CD4-positive, alpha-beta T cell treated with Interleukin-10 for 1 hour (primary cell): ENCODE data around the gene RNF111.
"Not testable (repeated sequence)": the region's sequence is repeated elsewhere in the genome, so short reads cannot be mapped to it uniquely, and the experiment has no call there.

ENCODE experiments used
- DNase-seq: peaks from one replicate; pipeline ENCODE4 v3.0.0-alpha.2; 2020

The RNF111 gene

DNA sequence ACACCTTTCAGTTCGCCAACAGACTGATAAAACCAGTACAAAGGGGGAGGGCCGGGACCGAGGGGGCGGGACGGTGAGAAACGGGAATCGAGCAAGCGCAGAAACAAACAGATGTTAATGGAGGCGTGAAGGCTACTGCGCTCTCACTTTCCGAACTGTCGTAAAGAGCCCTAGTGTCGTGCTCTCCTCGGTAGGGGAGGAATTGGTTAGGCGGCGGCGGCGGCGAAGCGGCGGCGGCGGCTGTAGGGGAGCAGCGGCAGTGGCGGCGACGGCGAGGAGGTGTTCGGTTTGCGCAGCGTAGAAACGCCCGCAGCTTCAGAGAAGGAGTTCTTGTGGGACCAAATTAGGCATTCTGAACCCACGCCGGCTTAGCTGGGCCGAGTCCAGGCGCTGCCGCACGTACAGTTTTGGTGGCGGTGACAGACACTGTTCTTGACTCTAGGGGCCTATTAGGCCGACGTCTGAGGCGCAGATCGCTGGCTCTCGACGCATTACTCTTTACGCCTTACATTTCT is at the start of gene RNF111:
Gene RNF111, plus strand, starts transcription at position 173 of the 515 bp plus-strand sequence. CDS start 43,160 bp downstream, outside the sequence.
- peak; percentile 94 for DNase-seq

DNA sequence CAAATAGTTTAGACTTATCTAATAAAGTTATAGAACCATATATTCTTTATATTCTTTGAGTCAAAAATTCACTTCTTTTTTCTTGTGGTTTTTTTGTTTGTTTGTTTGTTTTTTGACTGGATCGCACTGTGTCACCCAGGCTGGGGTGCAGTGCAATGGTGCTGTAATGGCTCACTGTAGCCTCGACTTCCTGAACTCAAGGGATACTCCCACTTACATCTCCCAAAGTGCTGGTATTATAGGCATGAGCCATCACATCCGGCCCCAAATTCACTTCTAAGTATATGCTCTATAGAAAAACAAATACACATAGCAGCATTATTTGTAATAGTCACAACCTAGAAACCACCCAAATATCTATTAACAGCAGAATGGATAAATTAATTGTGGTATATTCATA is 40.3 kb upstream of the RNF111 start:
- no peak for DNase-seq

DNA sequence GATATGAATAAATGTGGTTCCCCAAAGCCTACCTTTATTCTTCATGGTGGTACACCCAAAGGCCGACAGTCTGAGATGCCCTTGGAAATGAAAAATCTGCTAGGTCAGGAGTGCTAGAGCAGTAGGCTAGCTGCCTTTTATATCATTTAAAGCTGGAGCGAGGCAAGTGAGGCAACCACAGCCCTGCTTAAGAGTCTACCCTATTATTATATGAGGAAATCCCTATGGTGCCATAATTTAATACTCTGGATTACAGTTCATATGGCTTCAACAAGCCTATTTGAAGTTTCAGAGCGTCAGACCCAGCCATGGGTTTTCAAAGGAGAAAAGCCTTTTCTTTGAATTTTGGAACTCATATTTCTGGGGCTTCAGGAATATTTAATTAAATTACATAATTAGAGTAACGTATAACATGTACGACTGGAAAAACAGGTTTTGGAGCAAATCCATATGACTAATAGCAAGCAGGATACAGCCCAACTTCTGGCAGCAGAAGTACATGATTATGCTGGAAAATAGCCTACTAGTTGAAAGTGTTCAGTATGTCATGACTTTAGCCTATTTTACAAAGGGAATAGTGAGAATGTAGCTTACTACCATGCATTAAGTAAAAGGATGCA is 36.0 kb upstream of the RNF111 start:
- no peak for DNase-seq

DNA sequence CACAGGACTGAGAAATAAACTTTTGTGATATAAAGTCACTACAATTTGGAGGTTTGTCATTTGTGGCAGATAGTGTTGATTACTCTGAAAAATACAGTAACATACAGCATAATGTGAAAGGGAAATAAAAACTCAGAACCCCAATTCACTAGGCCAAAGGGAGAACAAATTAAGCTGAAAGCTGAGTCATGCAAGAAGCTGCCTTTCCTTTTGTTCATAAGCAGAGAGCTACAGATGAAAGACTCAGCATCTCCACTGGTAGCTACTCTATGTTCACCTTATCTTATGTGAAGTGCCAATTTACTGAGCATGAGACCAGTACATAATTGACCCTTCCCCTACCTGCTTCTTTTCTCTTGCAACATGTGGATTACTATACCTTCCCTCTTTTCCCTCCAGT is 34.7 kb upstream of the RNF111 start:
- no peak for DNase-seq

DNA sequence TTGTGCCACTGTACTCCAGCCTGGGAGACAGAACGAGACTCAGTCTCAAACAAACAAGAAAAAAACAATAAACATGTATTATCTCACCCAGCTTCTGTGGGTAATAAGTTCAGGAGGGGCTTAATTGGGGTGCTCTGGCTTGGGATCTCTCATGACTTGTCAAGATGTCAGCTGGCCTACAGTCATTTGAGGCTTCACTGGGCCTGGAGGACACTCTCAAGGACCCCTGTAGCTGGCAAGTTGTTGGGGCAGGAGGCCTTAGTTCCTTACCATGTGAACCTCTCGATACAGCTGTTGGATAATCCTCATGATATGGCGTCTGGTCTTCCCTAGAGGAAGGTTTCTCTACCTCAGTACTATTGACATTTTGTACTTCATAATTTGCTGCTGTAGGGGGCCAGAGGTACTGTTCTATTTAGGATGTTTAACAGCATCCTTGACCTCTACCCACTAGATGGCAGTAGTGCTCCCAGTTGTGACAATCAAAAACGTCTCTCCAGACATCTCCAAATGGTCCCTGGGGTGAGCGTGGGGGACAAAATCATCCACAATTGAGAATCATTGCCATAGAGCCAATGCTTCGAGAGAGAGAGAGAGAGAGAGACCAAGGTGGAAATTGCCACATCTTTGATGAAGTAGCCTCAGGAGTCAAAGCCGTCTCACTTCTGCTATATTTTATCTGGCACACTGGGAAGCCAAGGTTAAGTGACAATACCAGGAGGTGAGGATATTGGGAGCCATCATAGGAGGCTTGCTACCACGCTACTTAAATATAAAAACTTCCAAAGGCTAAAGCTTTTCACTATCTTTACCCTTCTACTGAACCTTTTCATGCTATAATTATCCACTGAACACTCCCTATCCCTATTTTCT is 30.1 kb upstream of the RNF111 start:
- DNase-seq: peak; percentile 81

DNA sequence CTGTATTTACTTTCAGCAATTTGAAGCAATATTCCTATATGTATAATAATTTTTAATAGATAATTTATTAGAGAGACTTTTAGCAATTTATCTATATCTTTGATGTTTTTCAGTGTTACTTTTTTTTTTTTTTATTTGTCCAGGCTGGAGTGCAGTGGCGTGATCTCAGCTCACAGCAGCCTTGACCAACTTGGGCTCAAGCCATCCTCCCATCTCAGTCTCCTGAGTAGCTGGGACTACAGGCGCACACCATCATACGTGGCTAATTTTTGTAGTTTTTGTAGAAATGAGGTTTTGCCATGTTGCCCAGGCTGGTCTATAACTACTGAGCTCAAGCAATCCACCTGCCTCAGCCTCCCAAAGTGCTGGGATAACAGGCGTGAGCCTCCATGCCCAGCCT is 28.7 kb upstream of the RNF111 start:
- no peak for DNase-seq

DNA sequence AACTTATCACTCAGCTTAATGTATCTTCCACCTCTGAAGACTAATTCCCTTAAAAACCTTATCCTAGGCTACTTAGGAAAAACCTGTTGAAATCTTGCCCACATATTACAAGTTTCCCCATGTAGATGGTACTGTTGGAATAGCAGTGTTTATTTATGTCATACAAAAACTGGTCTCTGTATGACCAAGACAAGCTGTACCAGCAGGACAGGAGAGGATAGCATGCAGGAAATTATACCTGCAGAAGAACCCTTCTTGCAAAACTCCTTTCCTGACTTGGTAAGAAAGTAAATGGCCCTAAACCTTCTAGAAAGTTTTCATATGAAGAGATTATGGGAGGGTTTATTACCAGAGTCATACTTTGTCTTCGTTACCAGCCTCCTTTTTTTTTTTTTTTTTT is 25.3 kb upstream of the RNF111 start:
- no peak for DNase-seq

DNA sequence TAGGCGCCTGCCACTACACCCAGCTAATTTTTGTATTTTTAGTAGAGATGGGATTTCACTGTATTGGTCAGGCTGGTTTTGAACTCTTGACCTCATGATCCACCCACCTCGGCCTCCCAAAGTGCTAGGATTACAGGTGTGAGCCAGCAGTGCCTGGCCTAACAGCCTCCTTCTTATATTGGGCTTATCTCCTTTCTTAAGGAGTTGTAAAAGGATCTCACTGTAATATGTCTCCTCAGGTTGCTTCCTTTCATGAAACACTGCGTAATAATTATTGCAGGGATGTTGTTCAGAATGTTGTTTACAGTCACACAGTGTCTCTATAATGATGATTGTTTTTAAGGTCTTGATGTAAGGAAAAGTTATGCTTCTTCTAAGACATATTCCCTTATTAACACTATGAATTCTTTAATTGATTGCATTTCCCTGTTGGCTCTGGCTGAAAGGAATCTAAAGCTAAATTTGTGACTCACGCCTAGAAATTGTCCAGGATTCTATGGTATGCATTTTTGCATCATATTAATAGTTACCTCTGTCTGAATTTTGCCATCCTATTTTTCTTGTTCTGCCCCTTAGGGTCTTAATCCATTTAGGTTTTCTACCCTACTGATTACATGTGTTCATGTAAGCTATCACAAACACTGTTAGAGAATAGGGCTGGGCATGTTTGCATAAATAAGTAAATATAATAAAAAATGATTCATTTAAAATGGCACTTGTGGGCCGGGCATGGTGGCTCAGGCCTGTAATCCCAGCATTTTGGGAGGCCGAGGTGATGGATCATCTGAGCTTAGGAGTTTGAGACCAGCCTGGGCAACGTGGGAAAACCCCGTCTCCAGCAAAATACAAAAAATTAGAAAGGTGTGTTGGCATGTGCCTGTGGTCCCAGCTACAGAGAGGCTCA is 24.5 kb upstream of the RNF111 start:
- no peak for DNase-seq

DNA sequence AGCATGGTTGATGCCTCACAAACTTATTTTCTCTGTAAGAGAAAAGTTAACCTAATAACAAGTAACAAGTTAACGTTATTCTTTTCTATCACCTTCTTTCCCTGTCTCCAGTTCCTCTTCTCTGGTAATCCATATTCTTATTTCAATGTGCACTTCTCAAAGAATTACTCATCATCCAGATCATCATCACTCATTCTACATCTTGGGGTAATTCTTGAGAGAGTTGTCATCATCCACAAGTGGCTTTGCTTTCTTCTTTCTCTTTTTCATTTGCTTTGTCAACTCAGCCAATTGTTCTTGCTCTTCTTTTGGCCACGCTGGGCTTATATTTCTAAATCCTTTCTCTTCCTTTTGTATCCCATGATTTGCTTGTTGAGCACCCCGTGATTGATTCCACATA is 20.8 kb upstream of the RNF111 start:
- DNase-seq: no peak

DNA sequence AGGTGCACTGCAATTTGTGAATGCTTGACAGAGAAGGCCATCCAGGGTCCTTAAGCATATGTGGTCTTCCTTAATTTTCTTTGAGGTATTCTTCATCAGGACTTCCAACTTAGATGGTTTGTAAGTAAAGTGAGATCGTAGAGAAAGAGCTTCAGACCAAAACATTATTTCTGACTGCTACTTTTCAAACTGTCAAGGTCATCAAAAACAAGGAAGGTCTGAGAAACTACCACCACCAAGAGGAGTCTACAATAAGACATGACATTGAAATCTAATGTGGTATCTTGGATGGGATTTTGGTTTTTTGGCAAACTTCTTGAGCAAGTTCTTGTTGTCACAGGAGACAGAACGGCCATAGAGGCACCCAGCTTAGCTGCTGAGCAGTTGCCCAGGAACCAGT is 20.0 kb upstream of the RNF111 start:
- DNase-seq: no peak

DNA sequence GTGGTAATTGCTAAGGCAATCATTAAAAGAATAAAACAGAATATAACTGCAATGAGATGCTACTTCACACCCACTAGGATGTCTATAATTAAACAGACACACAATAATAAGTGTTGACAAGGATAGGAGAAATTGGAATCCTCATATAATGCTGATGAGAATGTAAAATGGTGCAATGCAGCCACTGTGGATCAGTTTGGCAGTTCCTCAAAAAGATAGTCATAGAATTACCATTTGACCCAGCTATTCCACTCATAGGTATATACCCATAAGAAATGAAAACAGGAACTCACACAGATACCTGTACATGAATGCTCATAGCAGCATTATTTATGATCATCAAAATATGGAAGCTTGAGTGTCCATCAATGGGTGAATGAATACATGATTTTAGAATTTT is 9.6 kb upstream of the RNF111 start:
- DNase-seq: no peak

DNA sequence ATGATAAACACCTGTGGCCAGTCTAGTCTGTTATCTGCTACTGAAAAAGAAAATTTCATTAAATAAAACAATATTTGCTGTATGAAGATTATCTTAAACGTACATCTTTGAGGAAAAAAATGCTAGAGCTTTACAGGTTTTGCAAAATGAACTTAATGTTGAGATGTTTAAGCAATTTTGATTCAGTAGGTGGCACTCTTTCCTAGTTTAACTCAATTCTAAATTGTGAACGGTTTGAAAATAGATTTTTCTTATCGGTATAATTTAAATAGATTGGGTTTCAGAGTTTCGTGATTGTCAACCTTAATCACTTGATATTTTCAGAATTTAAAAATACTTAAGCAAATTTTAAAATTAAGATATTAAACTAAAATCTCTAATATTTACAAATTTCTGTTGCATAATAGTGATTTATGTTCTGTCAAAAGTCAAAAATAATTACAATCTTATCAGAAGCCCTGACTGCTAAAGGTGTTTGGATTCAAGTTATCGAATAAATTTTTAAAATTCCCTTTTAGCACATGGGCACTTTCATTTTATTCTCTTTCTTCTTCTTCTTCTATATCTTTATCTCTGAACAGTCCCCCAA is 7.0 kb upstream of the RNF111 start:
- peak; percentile 63 for DNase-seq

DNA sequence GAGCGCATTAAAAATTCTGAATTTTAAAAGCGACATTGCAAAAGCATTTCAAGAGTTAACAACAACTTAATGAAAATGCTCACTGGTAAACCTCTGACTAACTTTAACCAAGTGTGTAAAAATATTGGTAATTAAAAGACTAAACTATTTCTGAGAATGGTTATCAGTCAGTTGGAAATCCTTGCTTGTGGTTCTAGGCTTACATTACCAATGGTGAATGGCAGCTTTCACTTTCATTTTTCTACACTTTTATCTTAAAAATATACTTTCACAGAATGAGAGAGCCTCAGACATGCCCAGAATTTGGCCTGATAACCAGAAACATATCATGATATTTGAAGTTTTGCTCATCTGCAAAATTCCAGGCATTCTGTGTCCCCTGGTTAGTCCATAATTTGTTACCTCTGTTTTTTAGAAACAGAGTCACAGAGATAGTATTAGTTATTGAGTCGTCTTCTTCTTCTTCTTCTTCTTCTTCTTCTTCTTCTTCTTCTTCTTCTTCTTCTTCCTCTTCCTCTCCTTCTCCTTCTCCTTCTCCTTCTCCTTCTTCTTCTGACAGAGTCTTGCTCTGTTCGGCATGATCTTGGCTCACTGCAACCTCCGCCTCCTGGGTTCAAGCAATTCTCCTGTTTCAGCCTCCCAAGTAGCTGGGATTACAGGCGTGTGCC is 5.5 kb upstream of the RNF111 start:
- DNase-seq: peak; percentile 45

DNA sequence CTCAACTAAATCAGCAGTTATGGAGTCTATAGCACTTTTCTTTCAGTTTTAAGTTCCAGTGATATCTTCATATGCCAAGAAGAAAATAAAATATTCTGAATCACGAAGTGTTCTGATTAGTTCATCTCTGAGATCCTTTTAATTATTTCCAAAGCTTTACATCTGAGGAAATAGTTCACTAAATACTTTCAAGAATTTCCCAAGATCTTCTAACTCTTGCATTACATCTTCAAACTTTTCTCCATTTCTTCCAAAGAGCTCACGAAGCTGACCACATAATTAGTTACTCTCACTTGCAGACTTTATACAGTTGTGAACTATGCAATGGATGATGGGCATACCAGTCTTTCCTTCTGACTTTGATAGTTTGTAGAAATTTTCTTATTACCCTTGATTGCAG is 4.2 kb upstream of the RNF111 start:
- DNase-seq: no peak

DNA sequence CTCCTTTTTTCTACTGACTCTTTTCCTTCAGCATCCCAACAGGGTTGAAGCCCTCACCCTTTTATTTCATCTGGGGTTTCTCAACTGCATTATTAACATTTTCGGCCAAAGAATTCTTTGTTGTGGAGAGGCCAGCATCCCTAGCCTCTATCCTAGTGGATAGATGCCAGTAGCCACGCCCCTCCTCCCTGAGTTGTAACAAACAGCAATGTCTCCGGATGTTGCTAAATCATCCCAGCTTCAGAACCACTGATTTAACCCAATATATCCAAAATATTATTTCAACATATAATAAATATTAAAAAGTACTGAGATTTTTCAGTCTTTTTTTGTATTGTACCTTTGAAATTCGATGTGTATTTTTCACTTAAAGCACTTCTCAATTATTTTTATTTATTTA is 2.0 kb upstream of the RNF111 start:
- DNase-seq: no peak

DNA sequence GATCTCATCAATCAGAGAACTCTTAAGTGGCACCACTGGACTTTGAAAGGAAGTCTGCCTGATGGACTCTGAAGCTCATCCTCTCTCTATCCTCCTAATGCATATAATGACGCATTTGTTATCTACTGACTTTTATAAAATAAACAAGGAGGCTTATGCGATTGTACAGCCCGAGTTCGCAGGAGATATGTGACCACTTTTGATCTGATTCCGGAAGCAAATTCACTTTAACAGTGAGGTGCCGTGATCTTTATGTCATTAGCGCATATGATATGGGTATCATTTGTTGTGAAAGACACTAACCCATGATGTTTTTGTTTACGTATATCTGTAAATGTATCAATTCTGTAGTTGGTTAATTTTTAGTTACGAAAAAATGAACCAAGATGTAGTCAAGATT is 427 bp upstream of the RNF111 start:
- DNase-seq: no peak

DNA sequence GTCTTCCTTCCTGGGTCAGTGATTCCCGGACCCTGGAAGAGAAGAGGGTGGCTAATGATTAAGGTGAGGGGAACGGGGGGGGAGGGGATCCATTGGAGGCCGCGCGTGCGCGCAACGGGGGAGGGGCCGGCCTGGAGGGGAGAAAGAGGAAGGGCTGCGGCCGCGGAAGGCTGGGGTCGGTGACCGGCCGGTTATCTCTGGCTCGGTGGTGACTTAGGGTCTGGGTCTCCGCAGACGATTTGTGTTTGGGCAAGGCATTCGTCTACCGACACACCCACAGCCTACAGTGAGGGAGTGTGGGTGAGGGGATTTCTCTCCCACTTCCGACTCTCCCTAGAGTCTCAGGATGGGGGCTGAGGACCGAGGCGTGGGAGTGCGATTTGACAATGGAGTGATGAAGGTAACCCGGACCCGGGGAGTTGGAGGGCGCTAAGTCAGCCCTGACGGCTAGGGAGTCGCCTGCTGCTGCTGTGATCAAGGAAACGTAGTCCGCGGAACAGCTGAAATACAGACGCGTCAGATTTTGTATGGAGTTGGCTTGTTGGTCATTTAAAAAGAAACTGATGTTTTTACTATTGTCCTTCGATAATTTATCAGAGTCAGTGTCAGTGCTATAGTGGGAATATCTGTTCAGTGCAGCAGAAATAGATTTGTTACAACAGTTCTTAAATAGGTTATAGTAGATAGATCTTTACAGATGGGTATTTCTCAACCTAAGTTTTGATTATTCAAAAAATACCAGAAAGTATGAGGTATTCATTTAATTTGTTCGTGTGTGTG is 733 bp downstream of the RNF111 start:
- DNase-seq: peak; percentile 60

DNA sequence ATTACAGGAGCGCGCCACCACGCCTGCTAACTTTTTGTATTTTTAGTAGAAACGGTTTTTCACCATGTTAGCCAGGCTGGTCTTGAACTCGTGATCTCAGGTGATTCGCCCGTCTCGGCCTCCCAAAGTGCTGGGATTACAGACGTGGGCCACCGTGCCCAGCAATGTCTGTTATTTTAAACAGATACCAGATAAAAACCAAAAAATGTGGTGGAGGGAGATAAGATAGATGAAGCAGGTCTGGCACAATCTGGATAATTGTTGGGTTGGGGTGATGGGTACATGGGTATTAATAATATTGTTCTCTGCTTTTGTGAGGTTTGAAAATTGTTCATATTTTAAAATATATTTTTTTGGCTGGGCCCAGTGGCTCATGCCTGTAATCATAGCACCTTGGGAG is 4.7 kb downstream of the RNF111 start:
- no peak for DNase-seq

DNA sequence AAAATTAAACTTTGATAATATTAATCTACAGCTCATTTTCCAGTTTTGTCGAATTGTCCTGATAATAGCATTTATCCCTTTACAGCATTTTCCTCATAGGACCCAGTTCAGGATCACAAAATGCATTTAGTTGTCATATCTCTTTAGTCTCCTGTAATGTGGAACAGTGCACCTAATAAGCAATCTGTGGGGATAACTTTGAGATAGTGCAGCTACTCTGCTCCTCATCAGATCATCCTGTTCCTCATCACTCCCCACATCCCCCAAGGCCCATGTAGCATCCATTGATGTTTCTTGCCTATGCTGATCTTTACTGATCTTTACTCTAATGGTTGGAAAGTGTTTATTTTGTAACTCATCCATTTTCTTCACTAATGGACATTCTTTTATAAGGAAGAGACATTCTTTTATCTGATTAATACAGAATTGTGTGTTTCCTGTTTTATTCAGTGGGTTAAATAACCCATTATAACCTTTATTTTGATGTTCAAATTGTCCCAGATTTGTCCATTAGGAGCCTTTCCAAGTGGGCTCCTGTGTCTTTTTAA is 7.5 kb downstream of the RNF111 start:
- DNase-seq: no peak

DNA sequence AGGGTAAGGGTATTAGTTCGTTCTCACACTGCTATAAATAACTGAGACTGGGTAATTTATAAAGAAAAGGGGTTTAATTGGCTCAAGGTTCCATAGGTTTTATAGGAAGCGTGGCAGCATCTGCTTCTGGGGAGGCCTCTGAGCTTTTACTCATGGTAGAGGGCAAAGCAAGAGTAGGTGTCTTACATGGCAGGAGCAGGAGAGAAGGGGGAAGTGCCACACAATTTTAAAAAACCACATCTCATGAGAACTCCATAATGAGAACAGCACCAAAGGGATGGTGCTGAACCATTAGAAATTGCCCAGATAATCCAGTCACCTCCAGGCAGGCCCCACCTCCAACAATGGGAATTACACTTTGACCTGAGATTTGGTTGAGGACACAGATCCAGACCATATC is 12.2 kb downstream of the RNF111 start:
- no peak for DNase-seq

DNA sequence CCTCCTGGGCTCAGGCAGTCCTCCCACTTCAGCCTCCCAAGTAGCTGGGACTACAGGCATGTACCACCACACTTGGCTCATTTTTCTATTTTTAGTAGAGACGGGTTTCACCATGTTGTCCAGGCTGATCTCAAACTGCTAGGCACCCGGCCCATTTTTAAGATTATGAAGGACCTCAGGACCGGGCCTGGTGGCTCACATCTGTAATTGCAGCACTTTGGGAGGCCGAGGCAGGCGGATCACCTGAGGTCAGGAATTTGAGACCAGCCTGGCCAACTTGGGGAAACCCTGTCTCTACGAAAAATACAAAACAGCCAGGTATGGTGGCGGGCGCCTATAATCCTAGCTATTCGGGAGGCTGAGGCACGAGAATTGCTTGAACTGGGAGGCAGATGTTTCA is 12.8 kb downstream of the RNF111 start:
- not testable (repeated sequence) for DNase-seq
